Endodermal cell (in vitro differentiated cells): ENCODE results near the gene PTN. TPM values are rescaled to one million over a fixed set of nuclear protein-coding genes. Genes with fewer than 3 reads are reported as not detected.
A peak's percentile ranks its signal among the peaks of the same experiment; 100 is the strongest.

Experiments used
- DNase-seq: peaks from one replicate; pipeline ENCODE4 v3.0.0-alpha.2; 2017
- H3K27ac ChIP-seq: 2 replicates; pipeline ENCODE4 v1.5.1; 2013; ENCODE audit warnings: mild to moderate bottlenecking, low read depth, low read length, moderate library complexity
- H3K27me3 ChIP-seq: 2 replicates; pipeline ENCODE4 v1.6.1; 2013; ENCODE audit warnings: mild to moderate bottlenecking, low read length, moderate library complexity; ENCODE audit not compliant: insufficient read depth, control insufficient read depth, poor library complexity, severe bottlenecking
- H3K36me3 ChIP-seq: 2 replicates; pipeline ENCODE4 v1.7.0; 2013; ENCODE audit warnings: mild to moderate bottlenecking, low read length, moderate library complexity; ENCODE audit not compliant: control insufficient read depth, insufficient read depth
- H3K4me1 ChIP-seq: one replicate; pipeline ENCODE4 v1.7.0; 2013; ENCODE audit warnings: low read length; ENCODE audit not compliant: control insufficient read depth, insufficient read depth
- H3K4me3 ChIP-seq: 2 replicates; pipeline ENCODE4 v1.5.1; 2013; ENCODE audit warnings: mild to moderate bottlenecking, low read length, moderate library complexity
- H3K9ac ChIP-seq: 2 replicates; pipeline ENCODE4 v1.6.1; 2013; ENCODE audit warnings: mild to moderate bottlenecking, low read length, moderate library complexity; ENCODE audit not compliant: poor library complexity, severe bottlenecking; ENCODE audit errors: extremely low read depth
- H3K9me3 ChIP-seq: 2 replicates; pipeline ENCODE4 v1.6.1; 2013; ENCODE audit warnings: mild to moderate bottlenecking, low read length, moderate library complexity; ENCODE audit not compliant: control insufficient read depth
- H3K27ac Mint-ChIP-seq: 2 replicates; pipeline ENCODE4 v1.8.0; 2020; ENCODE audit warnings: mixed read lengths
- H3K27me3 Mint-ChIP-seq: 2 replicates; pipeline ENCODE4 v1.8.0; 2021; ENCODE audit warnings: mild to moderate bottlenecking, mixed read lengths; ENCODE audit not compliant: insufficient read depth
- H3K36me3 Mint-ChIP-seq: 2 replicates; pipeline ENCODE4 v1.8.0; 2020; ENCODE audit warnings: low read depth, mixed read lengths
- H3K4me1 Mint-ChIP-seq: 2 replicates; pipeline ENCODE4 v1.8.0; 2020; ENCODE audit warnings: mixed read lengths
- H3K4me3 Mint-ChIP-seq: 2 replicates; pipeline ENCODE4 v1.8.0; 2020; ENCODE audit warnings: mild to moderate bottlenecking, moderate library complexity, mixed read lengths
- H3K9me3 Mint-ChIP-seq: 2 replicates; pipeline ENCODE4 v1.8.0; 2020; ENCODE audit warnings: mild to moderate bottlenecking, mixed read lengths
- WGBS, 2 experiments: methylation state at CpG; one replicate each; pipeline versions ENCODE4 v1.1.5 to v1.1.7; 2013; ENCODE audit warnings: missing lambda C conversion rate in 2 of 2, mixed read lengths in 1 of 2; ENCODE audit not compliant: insufficient coverage in 1 of 2, insufficient read length in 1 of 2; 5-methylcytosine and 5-hydroxymethylcytosine counted together
- total RNA-seq, 2 donors: library from RNA; stranded (reverse); fragmentation: NEBNext Ultra II Directional in 1 of 2; extraction: Animal tissue kit (Norgen Biotek cat#: 25700) in 1 of 2; gene quantifications; 2 replicates in 1 of 2; 3 replicates in 1 of 2; pipeline ENCODE4 v1.2.1, GENCODE V29; 2021
- TF ChIP-seq, protein P1 (sequence below): fragments of 200-600 bp; sonication (generic); conservative IDR thresholded peaks from 2 replicates; pipeline ENCODE4 v1.5.0; 2021; ENCODE audit warnings: antibody characterized with exemption, mild to moderate bottlenecking

Gene PTN
- total RNA-seq, 2 donors from 2014 or later = 4.8 to 5.6 TPM

DNA sequence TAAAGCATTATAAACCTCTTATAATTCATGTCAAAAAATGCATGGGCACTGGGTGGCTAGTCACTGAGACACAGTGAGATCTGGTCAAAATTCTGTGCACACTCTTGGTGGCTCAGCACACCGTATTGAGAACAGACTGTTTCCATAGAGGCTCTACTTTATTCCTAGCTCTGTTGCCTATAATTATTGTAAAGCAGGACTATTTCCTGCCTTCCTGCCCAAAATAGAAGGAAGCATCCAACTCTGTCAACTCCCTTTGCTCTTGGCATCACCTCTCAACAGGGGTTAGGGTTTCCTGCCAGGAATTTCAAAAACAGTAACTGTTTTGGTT lies 45.1 kb downstream of the PTN start:
- H3K36me3 Mint-ChIP-seq = no peaks in the 10 kb centered on the region
- no peak overlapping the region for H3K27ac Mint-ChIP-seq
- peaks cover 29% of the 10 kb centered on the region for H3K4me1 Mint-ChIP-seq
- Histone ChIP-seq H3K9me3 (no peaks in the 10 kb centered on the region), H3K27ac (no peak overlapping the region), H3K36me3 (no peaks in the 10 kb centered on the region), H3K27me3 (no peaks in the 10 kb centered on the region), H3K4me3 (no peak overlapping the region), H3K9ac (no peak overlapping the region), H3K4me1 (peaks cover 10% of the 10 kb centered on the region)
- H3K27me3 Mint-ChIP-seq = no peaks in the 10 kb centered on the region
- WGBS, 2 experiments = 92% methylated on average over 1 of the region's 1 CpG; no CpG with 5 or more reads in 1 of the 2 experiments
- no peak for DNase-seq
- TF ChIP-seq, protein P1, sequence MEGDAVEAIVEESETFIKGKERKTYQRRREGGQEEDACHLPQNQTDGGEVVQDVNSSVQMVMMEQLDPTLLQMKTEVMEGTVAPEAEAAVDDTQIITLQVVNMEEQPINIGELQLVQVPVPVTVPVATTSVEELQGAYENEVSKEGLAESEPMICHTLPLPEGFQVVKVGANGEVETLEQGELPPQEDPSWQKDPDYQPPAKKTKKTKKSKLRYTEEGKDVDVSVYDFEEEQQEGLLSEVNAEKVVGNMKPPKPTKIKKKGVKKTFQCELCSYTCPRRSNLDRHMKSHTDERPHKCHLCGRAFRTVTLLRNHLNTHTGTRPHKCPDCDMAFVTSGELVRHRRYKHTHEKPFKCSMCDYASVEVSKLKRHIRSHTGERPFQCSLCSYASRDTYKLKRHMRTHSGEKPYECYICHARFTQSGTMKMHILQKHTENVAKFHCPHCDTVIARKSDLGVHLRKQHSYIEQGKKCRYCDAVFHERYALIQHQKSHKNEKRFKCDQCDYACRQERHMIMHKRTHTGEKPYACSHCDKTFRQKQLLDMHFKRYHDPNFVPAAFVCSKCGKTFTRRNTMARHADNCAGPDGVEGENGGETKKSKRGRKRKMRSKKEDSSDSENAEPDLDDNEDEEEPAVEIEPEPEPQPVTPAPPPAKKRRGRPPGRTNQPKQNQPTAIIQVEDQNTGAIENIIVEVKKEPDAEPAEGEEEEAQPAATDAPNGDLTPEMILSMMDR = no peak
- no peak overlapping the region for H3K4me3 Mint-ChIP-seq
- H3K9me3 Mint-ChIP-seq = no peaks in the 10 kb centered on the region

DNA sequence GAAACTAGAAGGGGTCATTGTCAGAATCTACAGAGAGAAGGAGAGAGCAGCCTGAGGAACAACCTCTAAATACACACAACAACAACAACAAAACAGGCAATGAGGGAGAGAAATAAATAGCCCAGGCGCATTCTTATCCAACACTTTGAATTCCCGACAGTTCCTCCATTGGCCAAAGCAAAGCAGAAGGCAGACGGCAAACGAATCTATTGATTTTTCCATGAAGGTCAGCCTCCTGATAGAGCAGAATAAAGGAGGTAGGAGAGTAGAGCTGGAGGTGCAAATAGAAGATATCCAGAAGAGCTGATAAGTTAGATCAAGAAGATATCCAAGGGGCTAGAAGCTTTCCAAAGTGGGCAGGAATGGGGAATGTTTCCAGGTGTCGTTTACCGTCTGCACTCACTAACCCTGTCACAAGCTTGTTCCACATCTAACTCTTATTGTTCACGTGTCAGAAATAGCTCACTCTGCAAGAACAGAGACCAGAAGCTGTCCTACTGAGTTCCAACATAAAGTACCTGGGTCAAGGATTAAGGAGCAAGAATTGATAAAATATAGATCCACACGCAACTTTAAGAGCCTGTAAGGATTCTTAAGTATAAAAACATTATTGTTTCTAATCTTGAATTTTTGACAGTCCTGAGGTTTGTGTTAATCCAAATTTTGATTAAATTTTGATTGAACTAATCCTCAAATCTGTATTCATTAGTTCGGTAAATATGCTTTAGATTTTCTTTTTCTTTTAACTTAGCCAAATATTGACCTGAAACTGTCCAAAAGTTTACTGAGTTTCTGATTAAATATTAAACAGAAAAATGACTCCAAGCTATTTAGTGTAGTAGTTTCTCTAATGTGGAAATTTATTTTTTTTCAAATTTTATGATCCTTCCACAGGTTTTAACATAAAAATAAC lies 45.7 kb downstream of the PTN start:
- H3K36me3 ChIP-seq = no peaks in the 10 kb centered on the region
- H3K4me3 Mint-ChIP-seq = peak overlapping the region; percentile 0
- peaks cover 10% of the 10 kb centered on the region for H3K4me1 ChIP-seq
- no peaks in the 10 kb centered on the region for H3K27me3 ChIP-seq
- no peaks in the 10 kb centered on the region for H3K27me3 Mint-ChIP-seq
- H3K9me3 ChIP-seq = no peaks in the 10 kb centered on the region
- TF ChIP-seq, protein P1 = no peak
- peak overlapping the region; percentile 39 for H3K4me3 ChIP-seq
- DNase-seq = no peak
- peaks cover 29% of the 10 kb centered on the region for H3K4me1 Mint-ChIP-seq
- H3K36me3 Mint-ChIP-seq = no peaks in the 10 kb centered on the region
- H3K9me3 Mint-ChIP-seq = no peaks in the 10 kb centered on the region
- WGBS, 2 experiments = 61 to 70% methylated on average over 7 to 9 of the region's 9 CpGs
- H3K9ac ChIP-seq = no peak overlapping the region
- H3K27ac Mint-ChIP-seq = no peak overlapping the region
- H3K27ac ChIP-seq = no peak overlapping the region

GRCh38 chr7:137296576-137296975 lies 47.0 kb downstream of the PTN start:
- no peaks in the 10 kb centered on the region for H3K36me3 ChIP-seq
- no peak overlapping the region for H3K4me3 Mint-ChIP-seq
- peak overlapping the region; percentile 21 for H3K27ac ChIP-seq
- peak overlapping the region; percentile 37 for H3K27ac Mint-ChIP-seq
- H3K9me3 Mint-ChIP-seq = no peaks in the 10 kb centered on the region
- no peak overlapping the region for H3K9ac ChIP-seq
- H3K27me3 ChIP-seq = no peaks in the 10 kb centered on the region
- no peaks in the 10 kb centered on the region for H3K9me3 ChIP-seq
- 98% methylated on average over 2 of the region's 2 CpGs; no CpG with 5 or more reads in 1 of the 2 experiments for WGBS, 2 experiments
- H3K27me3 Mint-ChIP-seq = no peaks in the 10 kb centered on the region
- no peaks in the 10 kb centered on the region for H3K36me3 Mint-ChIP-seq
- no peak overlapping the region for H3K4me3 ChIP-seq
- peaks cover 29% of the 10 kb centered on the region for H3K4me1 Mint-ChIP-seq
- no peak for DNase-seq
- peaks cover 10% of the 10 kb centered on the region for H3K4me1 ChIP-seq
- TF ChIP-seq, protein P1 = no peak
